ENCODE data around the gene GNAZ.

GNAZ gene

DNA sequence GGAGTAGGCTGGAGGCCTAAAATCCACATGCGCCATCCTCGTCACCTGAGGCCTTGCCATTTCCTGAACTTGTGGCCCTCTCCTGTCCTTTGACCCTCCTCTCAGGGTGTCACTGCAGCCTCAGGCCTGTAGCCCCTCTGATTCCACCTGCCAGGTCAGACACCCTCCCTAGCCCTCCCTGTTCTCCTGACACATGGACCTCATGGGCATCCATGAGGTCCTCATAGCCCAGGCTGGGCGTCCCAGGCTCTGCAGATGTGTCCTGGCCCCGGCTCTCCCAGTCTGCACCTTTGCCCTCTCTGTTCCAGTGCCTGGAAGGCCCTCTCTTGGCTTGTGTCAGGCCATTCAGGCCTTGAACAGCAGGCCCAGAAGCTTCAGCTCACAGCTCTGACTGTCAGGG lies 90.7 kb downstream of the GNAZ start:
- no peak for DNase-seq

DNA sequence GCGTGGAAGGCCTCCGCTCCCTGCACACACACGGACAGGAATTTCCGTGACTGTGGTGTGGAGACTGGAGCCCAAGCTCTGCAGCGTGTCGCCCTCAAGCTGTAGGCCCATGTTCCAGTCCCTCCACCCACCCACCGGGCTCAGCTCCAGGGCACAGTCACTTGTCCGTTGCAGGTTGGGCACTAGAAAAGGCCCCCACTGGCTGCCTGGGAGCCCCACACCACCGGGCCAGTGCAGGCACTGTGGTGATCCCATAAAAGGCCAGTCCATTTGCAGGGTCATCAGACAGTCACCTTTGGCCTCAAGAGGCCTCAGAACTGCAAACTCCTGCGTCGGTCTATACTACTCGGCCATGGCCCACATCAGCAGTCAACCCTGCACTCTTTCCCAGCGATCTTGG lies 91.3 kb downstream of the GNAZ start:
- DNase-seq, result no peak

DNA sequence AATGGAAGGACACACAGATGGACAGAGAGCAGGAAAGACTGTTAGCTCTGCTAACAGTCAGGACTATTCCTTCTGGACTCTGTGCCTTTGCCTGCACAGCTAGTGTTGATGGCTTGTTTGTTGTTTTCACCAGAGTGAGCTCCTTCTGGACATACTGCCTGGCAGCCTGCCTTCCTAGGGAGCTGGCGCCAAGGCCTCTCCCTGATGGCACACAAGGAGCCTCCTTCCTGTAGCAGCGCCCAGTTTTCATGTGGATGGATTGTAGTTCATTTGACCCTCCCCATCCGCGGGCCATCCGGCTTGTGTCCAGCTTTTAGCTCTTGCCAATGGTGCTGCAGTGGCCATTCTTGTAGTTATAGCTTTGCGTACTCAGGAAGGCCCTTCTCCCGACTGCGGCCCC lies 93.3 kb downstream of the GNAZ start:
- no peak for DNase-seq

DNA sequence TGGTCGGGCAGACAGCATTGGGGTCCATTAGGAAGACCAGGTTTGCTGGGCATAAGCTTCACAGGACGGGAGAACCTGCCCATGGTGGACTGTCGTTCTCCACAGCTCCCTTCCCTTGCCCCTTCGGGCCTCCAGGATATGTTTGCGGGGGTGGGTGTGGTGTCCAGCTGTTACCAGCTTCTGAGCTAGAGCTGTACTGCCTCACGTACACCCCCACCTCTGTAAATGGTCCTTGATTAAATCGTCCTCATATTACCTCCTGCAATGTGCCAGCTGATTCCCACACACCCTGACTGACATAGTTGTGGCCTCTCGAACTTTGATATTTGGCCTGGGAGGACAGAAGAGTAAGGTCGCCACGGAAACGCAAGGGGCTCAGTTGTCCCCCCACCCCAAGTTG lies 93.8 kb downstream of the GNAZ start:
- DNase-seq, result no peak

DNA sequence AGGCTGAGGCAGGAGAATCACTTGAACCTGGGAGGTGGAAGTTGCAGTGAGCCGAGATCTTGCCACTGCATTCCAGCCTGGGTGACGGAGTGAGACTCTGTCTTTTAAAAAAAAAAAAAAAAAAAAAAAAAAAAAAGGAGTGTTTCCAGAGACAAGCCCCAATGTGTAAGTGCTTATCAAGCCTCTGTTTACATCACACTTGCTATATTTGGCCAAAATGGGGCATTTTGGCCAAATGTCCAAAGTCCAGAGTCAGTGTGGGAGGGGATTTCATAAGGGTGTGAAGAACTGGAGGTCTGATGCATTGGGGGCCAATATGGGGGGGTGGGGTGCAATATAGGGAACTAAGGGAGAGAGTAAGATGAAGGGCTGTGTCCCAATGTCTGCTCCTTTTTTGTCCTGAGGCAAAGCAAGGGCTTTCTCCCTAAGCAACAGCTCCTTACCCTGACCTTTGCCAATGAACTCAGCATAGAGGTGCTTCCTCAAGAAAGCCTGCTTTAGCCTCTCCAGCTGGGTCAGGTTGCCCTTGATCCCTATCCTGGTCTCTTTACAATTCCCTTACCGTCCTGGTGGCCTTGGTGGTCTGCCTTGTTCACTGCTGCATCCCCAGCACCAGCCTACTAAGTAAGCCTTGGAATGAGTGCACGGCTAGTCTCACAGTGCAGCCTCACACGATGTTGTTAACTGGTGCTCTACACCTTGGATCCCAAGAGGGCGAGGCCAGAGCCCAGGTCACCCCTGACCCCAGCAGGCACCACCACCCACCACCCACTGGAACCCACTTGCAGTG lies 95.9 kb downstream of the GNAZ start:
- no peak for DNase-seq

DNA sequence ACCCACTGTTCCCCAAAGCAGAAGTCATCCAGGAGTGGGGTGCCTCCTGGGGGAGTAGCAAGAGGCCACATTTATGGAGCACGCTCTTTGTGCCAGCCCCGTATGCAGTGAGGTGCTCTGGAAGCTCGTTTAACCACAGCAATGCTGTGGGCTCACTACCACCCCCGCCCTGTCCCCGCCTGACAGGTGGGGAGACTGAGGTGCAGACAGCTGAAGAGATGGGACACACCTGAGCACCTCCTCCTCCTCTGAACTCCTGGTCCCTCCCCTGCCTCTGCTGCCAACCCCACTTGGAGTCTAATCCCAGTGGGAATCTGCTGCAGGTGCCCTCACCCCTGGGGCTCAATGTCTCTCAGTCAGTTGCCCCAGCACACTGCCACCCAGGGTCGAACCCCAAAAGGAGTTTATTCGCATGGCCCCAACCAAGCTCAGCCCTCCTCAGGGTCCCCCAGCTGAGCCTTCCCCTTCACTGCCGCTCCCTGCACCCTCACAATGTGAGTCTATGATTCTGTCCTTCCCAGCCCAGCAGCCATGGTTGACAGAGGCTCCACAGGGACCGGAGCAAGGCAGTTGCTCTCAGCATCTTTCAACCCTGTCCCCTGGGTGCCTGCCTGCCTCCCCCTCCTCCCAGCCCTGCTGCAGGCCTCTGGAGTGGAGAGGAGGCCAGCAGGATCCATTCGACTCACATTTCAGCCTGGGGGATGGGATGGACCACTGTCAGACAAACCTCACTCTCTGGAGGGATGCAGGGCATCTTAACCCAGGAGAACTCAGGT lies 96.7 kb downstream of the GNAZ start:
- DNase-seq, result no peak

DNA sequence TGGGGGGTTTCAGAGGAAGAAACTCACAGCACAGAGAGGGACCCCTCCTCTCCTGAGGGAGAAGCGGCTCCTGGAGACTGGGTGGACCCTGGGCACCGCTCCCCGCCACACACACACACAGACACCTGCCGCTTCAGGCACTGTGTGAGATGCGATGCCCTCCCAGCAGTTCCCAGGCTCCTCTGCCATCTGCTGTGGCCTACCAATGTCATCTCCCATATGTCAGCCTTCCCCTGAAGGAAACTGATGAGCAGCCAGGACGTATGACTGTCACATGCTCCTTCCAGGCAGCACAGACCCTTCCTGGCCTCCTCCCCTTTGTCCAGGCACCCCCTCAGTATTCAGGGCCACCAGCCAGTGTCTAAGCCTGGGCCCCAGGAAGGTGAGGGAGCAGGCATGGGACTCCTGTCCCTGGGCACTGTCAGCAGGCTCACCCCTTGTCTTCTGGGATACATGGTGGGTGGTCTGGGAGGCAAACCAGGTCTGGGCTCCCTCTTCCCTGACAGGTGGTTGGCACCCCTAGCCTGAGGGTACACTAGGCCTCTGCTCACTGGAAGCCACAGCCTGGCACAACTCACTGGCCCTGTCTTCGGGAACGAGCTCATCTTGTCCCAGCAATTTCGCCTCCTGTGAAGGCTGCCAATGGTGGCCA lies 98.2 kb downstream of the GNAZ start:
- DNase-seq, result no peak

DNA sequence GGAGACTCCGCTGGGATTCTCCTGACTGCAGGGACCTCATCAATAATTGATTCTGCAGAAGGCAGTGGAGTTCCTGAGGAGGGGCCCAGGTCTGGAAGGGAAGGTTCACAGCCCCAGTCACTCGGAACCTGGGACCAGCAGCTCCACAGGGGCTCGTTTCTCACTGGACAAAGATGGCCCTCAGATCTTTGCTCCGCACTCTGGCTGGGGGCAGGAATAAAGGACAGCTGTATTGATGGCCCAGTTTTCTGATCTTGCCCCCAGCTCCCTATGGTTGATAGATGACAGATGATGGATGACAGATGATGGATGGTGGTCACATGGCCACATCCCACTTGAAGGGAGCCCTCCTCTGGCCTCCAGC lies 98.7 kb downstream of the GNAZ start:
- DNase-seq, result no peak

All from stimulated activated CD8-positive, alpha-beta memory T cell treated with anti-CD3 and anti-CD28 coated beads, Interleukin-4, amount 100 ng/mL, for 48 hours (primary cell).